IPS-NIHi11 (cell line): ENCODE data around the gene DUS1L.

Experiments used
- DNase-seq: peaks from one replicate; pipeline ENCODE4 v3.0.0; 2012; ENCODE audit warnings: mixed read lengths, low spot score

Gene DUS1L

GRCh38 chr17:82087961-82088837 lies 22.6 kb upstream of the DUS1L start:
- DNase-seq: no peak

GRCh38 chr17:82086941-82087906 lies 21.6 kb upstream of the DUS1L start:
- no peak for DNase-seq

- DNase-seq: no peak
Observed at GRCh38 chr17:82085931-82086764, 20.5 kb upstream of the DUS1L start.

GRCh38 chr17:82085031-82085861 lies 19.6 kb upstream of the DUS1L start:
- no peak for DNase-seq

GRCh38 chr17:82084373-82085030 lies 18.9 kb upstream of the DUS1L start:
- DNase-seq: no peak

GRCh38 chr17:82083533-82084359 lies 18.1 kb upstream of the DUS1L start:
- DNase-seq: no peak

- DNase-seq: no peak
Observed at GRCh38 chr17:82083009-82083408, 17.4 kb upstream of the DUS1L start.

GRCh38 chr17:82082456-82082855 lies 16.9 kb upstream of the DUS1L start:
- DNase-seq: no peak

- no peak for DNase-seq
Observed at GRCh38 chr17:82081966-82082365, 16.4 kb upstream of the DUS1L start.

- DNase-seq: no peak
Observed at GRCh38 chr17:82081546-82081945, 15.9 kb upstream of the DUS1L start.

GRCh38 chr17:82080789-82081464 lies 15.3 kb upstream of the DUS1L start:
- no peak for DNase-seq

GRCh38 chr17:82080048-82080788 lies 14.6 kb upstream of the DUS1L start:
- no peak for DNase-seq

GRCh38 chr17:82079001-82079677 lies 13.5 kb upstream of the DUS1L start:
- DNase-seq: no peak

- DNase-seq: no peak
Observed at GRCh38 chr17:82078433-82078832, 12.8 kb upstream of the DUS1L start.

- DNase-seq: no peak
Observed at GRCh38 chr17:82077617-82078358, 12.2 kb upstream of the DUS1L start.

- DNase-seq: no peak
Observed at GRCh38 chr17:82076785-82077591, 11.4 kb upstream of the DUS1L start.
